ENCODE measurements around the gene TPM1. TPM values are rescaled to one million over a fixed set of nuclear protein-coding genes. Genes with fewer than 3 reads are reported as not detected.

Gene TPM1
- total and polyA plus RNA-seq, 2 of the 4 experiments (the other 2 are of a cell fraction) = 661 to 1,623 TPM

GRCh38 chr15:63073497-63074172 lies 31.1 kb downstream of the TPM1 start:
- Histone ChIP-seq H4K91ac (ENCODE audit: insufficient read depth, low read depth, low read length) (no peak overlapping the region), H3K4me1 (ENCODE audit: control insufficient read depth, insufficient read depth, low read length) (peaks cover 13% of the 10 kb centered on the region), H3K9me1 (ENCODE audit: insufficient read depth, low read length) (peaks cover 15% of the 10 kb centered on the region), H3K9me3 (ENCODE audit: control insufficient read depth, insufficient read depth, low read length) (no peaks in the 10 kb centered on the region), H4K5ac (ENCODE audit: low read depth, low read length) (no peak overlapping the region), H2BK15ac (ENCODE audit: low read depth, low read length) (no peak overlapping the region), H2BK120ac (ENCODE audit: low read depth, low read length) (no peak overlapping the region), H3K27ac (ENCODE audit: insufficient read depth, low read length) (no peak overlapping the region), H3K27me3 (ENCODE audit: control insufficient read depth, insufficient read depth, low read length) (no peaks in the 10 kb centered on the region), H2AFZ (replicated peaks; ENCODE audit: low read length, poor library complexity) (no peak overlapping the region), H3K4me3 (ENCODE audit: insufficient read depth, low read depth, low read length) (no peak overlapping the region), H4K8ac (ENCODE audit: low read depth in 2 of 2, low read length in 2 of 2) (peak overlapping the region in 1 of 2 experiments; percentile 10; a peak in 1 of 4 replicates), H3K9ac (ENCODE audit: low read depth, low read length) (no peak overlapping the region), H2AK5ac (ENCODE audit: low read depth, low read length) (no peak overlapping the region), H3K4ac (ENCODE audit: low read depth, low read length) (no peak overlapping the region), H2BK20ac (ENCODE audit: low read depth, low read length) (no peak overlapping the region), H3K14ac (replicated peaks; ENCODE audit: low read depth, low read length) (no peak overlapping the region), H3K4me2 (ENCODE audit: low read depth, low read length) (no peak overlapping the region), H3K36me3 (ENCODE audit: control insufficient read depth, insufficient read depth, low read length) (peaks cover 25% of the 10 kb centered on the region), H3K56ac (ENCODE audit: extremely low read depth, insufficient read depth, low read length) (no peak overlapping the region), H3K23ac (ENCODE audit: low read depth, low read length) (no peak overlapping the region), H2AK9ac (replicated peaks; ENCODE audit: low read depth, low read length, poor library complexity) (no peak overlapping the region), H3K18ac (ENCODE audit: low read depth, low read length) (no peak overlapping the region), H3K79me1 (ENCODE audit: low read depth in 1 of 2, low read length in 2 of 2) (peaks cover 9 to 16% of the 10 kb centered on the region in 2 experiments), H2BK5ac (ENCODE audit: low read depth, low read length, poor library complexity, severe bottlenecking) (no peak overlapping the region), H4K20me1 (ENCODE audit: insufficient read depth, low read length) (peaks cover 43% of the 10 kb centered on the region)
- 90% methylated on average over 2 of the region's 9 CpGs; no CpG with 5 or more reads in 1 of the 2 experiments for WGBS, 2 experiments (ENCODE audit: extremely low coverage in 2 of 2, insufficient read length in 1 of 2)
- ATAC-seq (ENCODE audit: low read depth) (peak; percentile 13), DNase-seq (no peak)
- ChIA-PET CTCF (no interaction called here), POLR2A (ENCODE audit: unreplicated experiment) (no interaction called here)
- TF ChIP-seq CTCF (conservative IDR thresholded peaks at IDR 0.05; ENCODE audit: low read depth, low read length) (no peak), NFE2L2 (IDR thresholded peaks at IDR 0.05; ENCODE audit: low read depth, low read length) (no peak), MAZ (IDR thresholded peaks at IDR 0.05; ENCODE audit: borderline replicate concordance, low read depth, low read length) (no peak), POLR2A (IDR thresholded peaks at IDR 0.05; ENCODE audit: low read depth, low read length) (peak; percentile 8), FOS (IDR thresholded peaks at IDR 0.05; ENCODE audit: low read depth, low read length) (no peak), MAFK (IDR thresholded peaks at IDR 0.05; ENCODE audit: low read depth, low read length) (no peak), CHD1 (IDR thresholded peaks at IDR 0.05; ENCODE audit: low read depth, low read length) (no peak), RAD21 (IDR thresholded peaks at IDR 0.05; ENCODE audit: low read length) (no peak)
- in situ Hi-C loops (cut with MboI; ENCODE audit: low sequenced_read_pairs) = no loop called here
- no TSS peak for BruUV-seq (replicated peaks)
- dilution Hi-C loops (cut with HindIII; ENCODE audit: low sequenced_read_pairs, unreplicated experiment) = no loop called here
- intact Hi-C loops (cut with micrococcal nuclease) = no loop called here
